ENCODE measurements around the gene HDAC4. TPM values are rescaled to one million over a fixed set of nuclear protein-coding genes. Genes with fewer than 3 reads are reported as not detected.

The HDAC4 gene
- total and polyA plus RNA-seq, 2 of the 8 experiments (the other 6 are each of a cell fraction or from before 2014, with no cell fraction given): 15.4 to 31.5 TPM

DNA sequence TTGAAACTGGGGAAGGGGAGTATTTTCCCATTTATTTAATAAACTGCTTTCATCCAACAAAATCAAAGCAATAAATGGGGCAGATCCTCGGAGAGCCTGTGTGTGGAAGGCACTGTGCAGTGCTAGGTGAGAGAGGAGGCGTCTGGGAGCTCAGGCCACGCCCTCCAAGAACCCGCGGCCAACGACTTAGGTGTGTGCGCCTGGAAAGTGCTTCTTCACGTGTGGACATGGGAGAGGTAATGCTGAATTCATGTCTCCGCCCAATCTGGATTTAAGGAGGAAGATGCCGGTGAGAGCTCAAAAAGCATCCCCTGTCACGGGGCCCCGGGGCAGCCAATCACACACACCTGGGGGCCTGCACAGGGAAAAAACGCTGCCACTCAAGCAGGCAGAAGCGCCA lies 77.4 kb downstream of the HDAC4 start:
- Histone ChIP-seq H3K9ac (replicated peaks in 1 of 4; ENCODE audit: extremely low read depth in 1 of 4, low read depth in 3 of 4, low read length in 3 of 4) (no peak overlapping the region), H2AK5ac (ENCODE audit: low read depth, low read length) (no peak overlapping the region), H2BK15ac (ENCODE audit: low read length) (no peak overlapping the region), H3K27ac (ENCODE audit: low read depth, low read length) (no peak overlapping the region), H3K27me3 (replicated peaks in 1 of 4; ENCODE audit: control insufficient read depth in 3 of 4, extremely low read depth in 1 of 4, insufficient read depth in 3 of 4, low read length in 3 of 4) (no peaks in the 10 kb centered on the region), H3K23ac (ENCODE audit: insufficient read length) (no peak overlapping the region), H3K36me3 (ENCODE audit: control insufficient read depth in 2 of 4, insufficient read depth in 4 of 4, low read length in 3 of 4) (peaks cover 0 to 5% (median 0%) of the 10 kb centered on the region in 4 experiments; a peak in 1 of 8 replicates), H4K5ac (ENCODE audit: insufficient read length, low read depth, low read length) (no peak overlapping the region), H2BK120ac (replicated peaks; ENCODE audit: low read depth, low read length) (no peak overlapping the region), H3K23me2 (ENCODE audit: low read depth, low read length) (no peaks in the 10 kb centered on the region), H3K14ac (ENCODE audit: insufficient read length) (no peak overlapping the region), H3K4me1 (replicated peaks in 1 of 4; ENCODE audit: control insufficient read depth in 3 of 4, insufficient read depth in 4 of 4, low read length in 3 of 4) (peaks cover 0 to 4% (median 1%) of the 10 kb centered on the region in 4 experiments; a peak in 1 of 7 replicates), H3K79me2 (ENCODE audit: control insufficient read depth in 1 of 2, insufficient read depth in 2 of 2, low read length in 2 of 2) (peaks cover 0 to 92% of the 10 kb centered on the region in 2 experiments; a peak in 2 of 4 replicates), H3K4me3 (ENCODE audit: extremely low read depth in 1 of 4, insufficient read depth in 2 of 4, low read depth in 3 of 4, low read length in 4 of 4) (no peak overlapping the region), H2BK5ac (ENCODE audit: low read depth, low read length) (no peak overlapping the region), H2AFZ (ENCODE audit: low read length) (no peak overlapping the region), H2BK12ac (ENCODE audit: low read depth, low read length) (no peak overlapping the region), H3K18ac (ENCODE audit: extremely low read depth, low read length) (no peak overlapping the region), H4K8ac (ENCODE audit: extremely low read depth, insufficient read depth, low read length) (no peak overlapping the region), H3K4ac (replicated peaks; ENCODE audit: insufficient read length, low read depth, low read length) (no peak overlapping the region), H3K79me1 (ENCODE audit: low read depth, low read length) (peaks cover 6% of the 10 kb centered on the region), H4K20me1 (replicated peaks in 1 of 2; ENCODE audit: control insufficient read depth in 1 of 2, insufficient read depth in 2 of 2, low read length in 2 of 2) (peaks cover 6 to 10% of the 10 kb centered on the region in 2 experiments), H4K91ac (replicated peaks; ENCODE audit: insufficient read length, low read length) (no peak overlapping the region), H2BK20ac (ENCODE audit: low read length) (no peak overlapping the region), H3K4me2 (ENCODE audit: insufficient read depth in 1 of 2, low read depth in 2 of 2, low read length in 2 of 2) (no peak overlapping the region), H3K9me3 (ENCODE audit: insufficient read depth in 2 of 2, low read depth in 1 of 2, low read length in 1 of 2) (peaks cover 0 to 3% of the 10 kb centered on the region in 2 experiments; a peak in 1 of 4 replicates), H3K56ac (replicated peaks; ENCODE audit: insufficient read length, low read depth, low read length) (no peak overlapping the region)
- ChIA-PET CTCF (ENCODE audit: partially characterized antibody) (interaction anchor here (0.6 to 1.6 kb wide), 4 partner anchors 14 to 117 kb away, joined by 3 to 5 read pairs (median 4); no protein-coding TSS in a partner anchor), POLR2A (ENCODE audit: partially characterized antibody) (no interaction called here)
- FAIRE-seq (no peak), DNase-seq (ENCODE audit: low read depth in 1 of 2, low spot score in 2 of 2) (peak in 1 of 2 experiments; percentile 33)
- WGBS, 2 experiments (ENCODE audit: extremely low coverage in 1 of 2, insufficient coverage in 1 of 2, insufficient read length in 1 of 2, insufficient replicate concordance in 2 of 2, low coverage in 1 of 2, low lambda C conversion rate in 2 of 2, missing lambda C conversion rate in 1 of 2): 88% methylated on average over 14 of the region's 14 CpGs; no CpG with 5 or more reads in 1 of the 2 experiments
- no peak for TF ChIP-seq TAF7 (optimal IDR thresholded peaks at IDR 0.05; ENCODE audit: borderline replicate concordance, low read depth, low read length)
- TF ChIP-seq EP300 (IDR thresholded peaks at IDR 0.05; ENCODE audit: borderline replicate concordance in 1 of 2, low read depth in 2 of 2, low read length in 2 of 2): no peak
- TF ChIP-seq RXRA (IDR thresholded peaks at IDR 0.05; ENCODE audit: insufficient read depth, low read depth, low read length): no peak
- no peak for TF ChIP-seq TAF1 (IDR thresholded peaks at IDR 0.05; ENCODE audit: low read depth, low read length)
- TF ChIP-seq RBBP5 (IDR thresholded peaks at IDR 0.05; ENCODE audit: borderline replicate concordance, low read depth, low read length): no peak
- no peak for TF ChIP-seq HDAC2 (IDR thresholded peaks at IDR 0.05; ENCODE audit: borderline replicate concordance in 1 of 2, low read depth in 2 of 2, low read length in 2 of 2)

Measured in H1 (cell line).